Measurements from ENCODE around the gene ACLY. TPM values are rescaled to one million over a fixed set of nuclear protein-coding genes. Genes with fewer than 3 reads are reported as not detected.
A peak's percentile ranks its signal among the peaks of the same experiment; 100 is the strongest.

Gene ACLY
- total and polyA plus RNA-seq, 2 of the 13 experiments (the other 11 are each of a cell fraction or from before 2014, with no cell fraction given): 111 to 218 TPM

- TF ChIP-seq, protein P1, sequence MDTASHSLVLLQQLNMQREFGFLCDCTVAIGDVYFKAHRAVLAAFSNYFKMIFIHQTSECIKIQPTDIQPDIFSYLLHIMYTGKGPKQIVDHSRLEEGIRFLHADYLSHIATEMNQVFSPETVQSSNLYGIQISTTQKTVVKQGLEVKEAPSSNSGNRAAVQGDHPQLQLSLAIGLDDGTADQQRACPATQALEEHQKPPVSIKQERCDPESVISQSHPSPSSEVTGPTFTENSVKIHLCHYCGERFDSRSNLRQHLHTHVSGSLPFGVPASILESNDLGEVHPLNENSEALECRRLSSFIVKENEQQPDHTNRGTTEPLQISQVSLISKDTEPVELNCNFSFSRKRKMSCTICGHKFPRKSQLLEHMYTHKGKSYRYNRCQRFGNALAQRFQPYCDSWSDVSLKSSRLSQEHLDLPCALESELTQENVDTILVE (CRISPR knock-in tag; IDR thresholded peaks at IDR 0.05): peak; percentile 83; the same call in 1 of the 2 replicates
- TF ChIP-seq ZNF83 (CRISPR knock-in tag; IDR thresholded peaks at IDR 0.05; ENCODE audit: borderline replicate concordance) (0 out of 2 replicates have a peak, but pooled peaks have one; percentile 63), RXRA (CRISPR knock-in tag; IDR thresholded peaks at IDR 0.05) (peak; percentile 78; the same call in 1 of the 2 replicates), EED (CRISPR knock-in tag; IDR thresholded peaks at IDR 0.05) (no peak), ZNF496 (CRISPR knock-in tag; IDR thresholded peaks at IDR 0.05; ENCODE audit: insufficient replicate concordance) (no peak), ZMYM4 (CRISPR knock-in tag; IDR thresholded peaks at IDR 0.05) (peak; percentile 88), CENPX (CRISPR knock-in tag; IDR thresholded peaks at IDR 0.05) (no peak), NKX3-1 (CRISPR knock-in tag; IDR thresholded peaks at IDR 0.05) (peak; percentile 76; the same call in 1 of the 2 replicates), ZBTB49 (CRISPR knock-in tag; IDR thresholded peaks at IDR 0.05; ENCODE audit: borderline replicate concordance) (0 out of 2 replicates have a peak, but pooled peaks have one; percentile 24)
- TF ChIP-seq, protein P2, sequence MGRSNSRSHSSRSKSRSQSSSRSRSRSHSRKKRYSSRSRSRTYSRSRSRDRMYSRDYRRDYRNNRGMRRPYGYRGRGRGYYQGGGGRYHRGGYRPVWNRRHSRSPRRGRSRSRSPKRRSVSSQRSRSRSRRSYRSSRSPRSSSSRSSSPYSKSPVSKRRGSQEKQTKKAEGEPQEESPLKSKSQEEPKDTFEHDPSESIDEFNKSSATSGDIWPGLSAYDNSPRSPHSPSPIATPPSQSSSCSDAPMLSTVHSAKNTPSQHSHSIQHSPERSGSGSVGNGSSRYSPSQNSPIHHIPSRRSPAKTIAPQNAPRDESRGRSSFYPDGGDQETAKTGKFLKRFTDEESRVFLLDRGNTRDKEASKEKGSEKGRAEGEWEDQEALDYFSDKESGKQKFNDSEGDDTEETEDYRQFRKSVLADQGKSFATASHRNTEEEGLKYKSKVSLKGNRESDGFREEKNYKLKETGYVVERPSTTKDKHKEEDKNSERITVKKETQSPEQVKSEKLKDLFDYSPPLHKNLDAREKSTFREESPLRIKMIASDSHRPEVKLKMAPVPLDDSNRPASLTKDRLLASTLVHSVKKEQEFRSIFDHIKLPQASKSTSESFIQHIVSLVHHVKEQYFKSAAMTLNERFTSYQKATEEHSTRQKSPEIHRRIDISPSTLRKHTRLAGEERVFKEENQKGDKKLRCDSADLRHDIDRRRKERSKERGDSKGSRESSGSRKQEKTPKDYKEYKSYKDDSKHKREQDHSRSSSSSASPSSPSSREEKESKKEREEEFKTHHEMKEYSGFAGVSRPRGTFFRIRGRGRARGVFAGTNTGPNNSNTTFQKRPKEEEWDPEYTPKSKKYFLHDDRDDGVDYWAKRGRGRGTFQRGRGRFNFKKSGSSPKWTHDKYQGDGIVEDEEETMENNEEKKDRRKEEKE (IDR thresholded peaks at IDR 0.05): no peak
- TF ChIP-seq, protein P3, sequence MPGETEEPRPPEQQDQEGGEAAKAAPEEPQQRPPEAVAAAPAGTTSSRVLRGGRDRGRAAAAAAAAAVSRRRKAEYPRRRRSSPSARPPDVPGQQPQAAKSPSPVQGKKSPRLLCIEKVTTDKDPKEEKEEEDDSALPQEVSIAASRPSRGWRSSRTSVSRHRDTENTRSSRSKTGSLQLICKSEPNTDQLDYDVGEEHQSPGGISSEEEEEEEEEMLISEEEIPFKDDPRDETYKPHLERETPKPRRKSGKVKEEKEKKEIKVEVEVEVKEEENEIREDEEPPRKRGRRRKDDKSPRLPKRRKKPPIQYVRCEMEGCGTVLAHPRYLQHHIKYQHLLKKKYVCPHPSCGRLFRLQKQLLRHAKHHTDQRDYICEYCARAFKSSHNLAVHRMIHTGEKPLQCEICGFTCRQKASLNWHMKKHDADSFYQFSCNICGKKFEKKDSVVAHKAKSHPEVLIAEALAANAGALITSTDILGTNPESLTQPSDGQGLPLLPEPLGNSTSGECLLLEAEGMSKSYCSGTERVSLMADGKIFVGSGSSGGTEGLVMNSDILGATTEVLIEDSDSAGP (CRISPR knock-in tag; IDR thresholded peaks at IDR 0.05; ENCODE audit: borderline replicate concordance): peak; percentile 92
- TF ChIP-seq, protein P4, sequence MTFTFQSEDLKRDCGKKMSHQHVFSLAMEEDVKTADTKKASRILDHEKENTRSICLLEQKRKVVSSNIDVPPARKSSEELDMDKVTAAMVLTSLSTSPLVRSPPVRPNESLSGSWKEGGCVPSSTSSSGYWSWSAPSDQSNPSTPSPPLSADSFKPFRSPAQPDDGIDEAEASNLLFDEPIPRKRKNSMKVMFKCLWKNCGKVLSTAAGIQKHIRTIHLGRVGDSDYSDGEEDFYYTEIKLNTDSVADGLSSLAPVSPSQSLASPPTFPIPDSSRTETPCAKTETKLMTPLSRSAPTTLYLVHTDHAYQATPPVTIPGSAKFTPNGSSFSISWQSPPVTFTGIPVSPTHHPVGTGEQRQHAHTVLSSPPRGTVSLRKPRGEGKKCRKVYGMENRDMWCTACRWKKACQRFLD (CRISPR knock-in tag; IDR thresholded peaks at IDR 0.05; ENCODE audit: borderline replicate concordance): peak; percentile 71; the same call in 1 of the 2 replicates
- TF ChIP-seq, protein P5, sequence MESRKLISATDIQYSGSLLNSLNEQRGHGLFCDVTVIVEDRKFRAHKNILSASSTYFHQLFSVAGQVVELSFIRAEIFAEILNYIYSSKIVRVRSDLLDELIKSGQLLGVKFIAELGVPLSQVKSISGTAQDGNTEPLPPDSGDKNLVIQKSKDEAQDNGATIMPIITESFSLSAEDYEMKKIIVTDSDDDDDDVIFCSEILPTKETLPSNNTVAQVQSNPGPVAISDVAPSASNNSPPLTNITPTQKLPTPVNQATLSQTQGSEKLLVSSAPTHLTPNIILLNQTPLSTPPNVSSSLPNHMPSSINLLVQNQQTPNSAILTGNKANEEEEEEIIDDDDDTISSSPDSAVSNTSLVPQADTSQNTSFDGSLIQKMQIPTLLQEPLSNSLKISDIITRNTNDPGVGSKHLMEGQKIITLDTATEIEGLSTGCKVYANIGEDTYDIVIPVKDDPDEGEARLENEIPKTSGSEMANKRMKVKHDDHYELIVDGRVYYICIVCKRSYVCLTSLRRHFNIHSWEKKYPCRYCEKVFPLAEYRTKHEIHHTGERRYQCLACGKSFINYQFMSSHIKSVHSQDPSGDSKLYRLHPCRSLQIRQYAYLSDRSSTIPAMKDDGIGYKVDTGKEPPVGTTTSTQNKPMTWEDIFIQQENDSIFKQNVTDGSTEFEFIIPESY (CRISPR knock-in tag; IDR thresholded peaks at IDR 0.05): peak; percentile 68
Observed at GRCh38 chr17:41930009-41930832, 11.5 kb upstream of the ACLY start, which contains the start of gene ODAD4 (continued).

Data from HepG2 (cell line).